C4-2B (cell line): Measurements from ENCODE around the gene ADARB2.

Source experiments
- H3K27ac ChIP-seq: fragments of 450-650 bp; 2 replicates; pipeline ENCODE4 v1.5.1; 2017
- ZFX ChIP-seq: fragments of 450-650 bp; IDR thresholded peaks from 2 replicates; pipeline ENCODE4 v1.6.1; 2017
- TF ChIP-seq, protein P1 (sequence below): fragments of 450-650 bp; conservative IDR thresholded peaks from 2 replicates; pipeline ENCODE4 v1.5.1; 2017; ENCODE audit warnings: mild to moderate bottlenecking

Gene ADARB2

DNA sequence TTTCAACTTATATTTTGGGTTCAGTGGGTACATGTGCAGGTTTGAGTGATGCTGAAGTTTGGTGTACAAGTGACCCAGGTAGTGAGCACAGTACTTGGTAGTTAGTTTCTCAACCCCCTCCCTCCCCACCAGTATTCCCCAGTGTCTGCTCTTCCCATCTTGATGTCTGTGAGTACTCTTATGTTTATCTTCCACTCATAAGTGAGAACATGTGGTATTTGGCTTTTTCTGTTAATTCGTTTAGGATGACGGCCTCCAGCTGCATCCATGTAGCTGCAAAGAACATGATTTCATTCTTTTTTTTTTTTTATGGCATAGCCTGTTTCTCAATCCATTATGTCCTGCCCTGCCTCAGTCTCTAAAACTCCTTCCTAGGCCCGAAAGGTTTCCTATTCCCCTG, 459.0 kb downstream of the ADARB2 start:
- TF ChIP-seq ZFX, result no peak
- TF ChIP-seq, protein P1, sequence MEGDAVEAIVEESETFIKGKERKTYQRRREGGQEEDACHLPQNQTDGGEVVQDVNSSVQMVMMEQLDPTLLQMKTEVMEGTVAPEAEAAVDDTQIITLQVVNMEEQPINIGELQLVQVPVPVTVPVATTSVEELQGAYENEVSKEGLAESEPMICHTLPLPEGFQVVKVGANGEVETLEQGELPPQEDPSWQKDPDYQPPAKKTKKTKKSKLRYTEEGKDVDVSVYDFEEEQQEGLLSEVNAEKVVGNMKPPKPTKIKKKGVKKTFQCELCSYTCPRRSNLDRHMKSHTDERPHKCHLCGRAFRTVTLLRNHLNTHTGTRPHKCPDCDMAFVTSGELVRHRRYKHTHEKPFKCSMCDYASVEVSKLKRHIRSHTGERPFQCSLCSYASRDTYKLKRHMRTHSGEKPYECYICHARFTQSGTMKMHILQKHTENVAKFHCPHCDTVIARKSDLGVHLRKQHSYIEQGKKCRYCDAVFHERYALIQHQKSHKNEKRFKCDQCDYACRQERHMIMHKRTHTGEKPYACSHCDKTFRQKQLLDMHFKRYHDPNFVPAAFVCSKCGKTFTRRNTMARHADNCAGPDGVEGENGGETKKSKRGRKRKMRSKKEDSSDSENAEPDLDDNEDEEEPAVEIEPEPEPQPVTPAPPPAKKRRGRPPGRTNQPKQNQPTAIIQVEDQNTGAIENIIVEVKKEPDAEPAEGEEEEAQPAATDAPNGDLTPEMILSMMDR, result no peak

GRCh38 chr10:1274701-1275544, 462.4 kb downstream of the ADARB2 start:
- TF ChIP-seq ZFX, result no peak
- TF ChIP-seq, protein P1, result no peak
- H3K27ac ChIP-seq, result no peak overlapping the region

More for the DNA sequence above, 459.0 kb downstream of the ADARB2 start:
- no peak overlapping the region for H3K27ac ChIP-seq

GRCh38 chr10:1274111-1274661, 463.1 kb downstream of the ADARB2 start:
- no peak overlapping the region for H3K27ac ChIP-seq
- no peak for TF ChIP-seq ZFX
- TF ChIP-seq, protein P1, result no peak

- no peak for TF ChIP-seq ZFX
- TF ChIP-seq, protein P1, result no peak
- no peak overlapping the region for H3K27ac ChIP-seq
Observed at GRCh38 chr10:1273372-1274105, 463.8 kb downstream of the ADARB2 start.

DNA sequence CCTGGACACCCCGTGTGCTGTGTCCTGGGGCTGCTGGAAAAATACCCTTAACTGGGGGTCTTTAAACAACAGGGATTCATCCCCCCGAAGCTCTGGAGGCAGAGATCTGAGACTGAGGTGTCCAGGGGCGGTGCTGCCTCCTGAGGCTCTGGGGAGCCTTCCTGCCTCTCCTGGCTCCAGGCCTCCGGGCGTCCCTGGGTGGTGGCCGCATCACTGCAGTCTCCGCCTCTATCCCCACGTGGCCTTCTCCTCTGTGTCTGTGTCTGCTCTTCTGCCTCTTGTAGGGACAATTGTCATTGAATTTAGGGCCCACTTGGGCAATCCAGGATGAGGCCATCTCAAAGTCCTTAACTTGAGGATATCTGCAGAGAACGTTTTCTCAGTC, 464.6 kb downstream of the ADARB2 start:
- H3K27ac ChIP-seq, result no peak overlapping the region

DNA sequence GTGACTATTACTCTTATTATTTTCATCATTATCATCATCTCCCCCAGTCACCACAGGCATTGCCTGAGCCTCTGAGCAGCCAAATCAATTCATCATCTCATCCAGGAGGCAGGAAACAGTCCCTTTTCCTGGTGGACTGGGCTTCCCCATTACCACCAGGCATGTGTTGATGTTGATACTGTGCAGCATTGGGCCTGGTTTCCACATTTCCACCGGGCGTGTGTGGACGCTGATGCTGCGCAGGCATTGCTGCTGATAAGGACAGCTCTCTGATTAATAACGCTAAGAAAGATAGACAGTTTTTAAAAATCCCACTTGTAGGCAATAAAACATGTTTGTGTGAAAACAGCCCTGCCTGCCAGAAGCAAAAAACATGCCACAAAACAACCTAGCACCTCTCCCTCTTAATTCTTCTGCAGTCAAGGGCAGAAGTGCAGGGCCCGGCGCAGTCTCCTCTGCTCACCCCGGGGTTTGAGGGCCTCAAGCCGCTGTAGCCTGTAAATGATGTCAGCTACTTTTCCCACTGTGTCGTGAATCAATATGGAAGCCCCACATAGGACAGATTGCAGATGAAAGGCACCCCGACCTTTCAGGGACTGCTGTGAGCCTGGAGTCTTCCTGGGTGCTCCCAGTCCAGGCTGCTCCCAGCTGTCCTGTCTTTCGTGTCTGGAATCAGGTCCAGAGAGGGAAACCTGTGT, 465.1 kb downstream of the ADARB2 start:
- no peak overlapping the region for H3K27ac ChIP-seq
- TF ChIP-seq, protein P1, result no peak
- no peak for TF ChIP-seq ZFX

More for the DNA sequence above, 464.6 kb downstream of the ADARB2 start:
- TF ChIP-seq, protein P1, result no peak
- no peak for TF ChIP-seq ZFX
